ENCODE data around the gene KRT32. TPM values are rescaled to one million over a fixed set of nuclear protein-coding genes. Genes with fewer than 3 reads are reported as not detected.

Gene KRT32
- total RNA-seq, 1 donor from 2014 or later, result not detected

DNA sequence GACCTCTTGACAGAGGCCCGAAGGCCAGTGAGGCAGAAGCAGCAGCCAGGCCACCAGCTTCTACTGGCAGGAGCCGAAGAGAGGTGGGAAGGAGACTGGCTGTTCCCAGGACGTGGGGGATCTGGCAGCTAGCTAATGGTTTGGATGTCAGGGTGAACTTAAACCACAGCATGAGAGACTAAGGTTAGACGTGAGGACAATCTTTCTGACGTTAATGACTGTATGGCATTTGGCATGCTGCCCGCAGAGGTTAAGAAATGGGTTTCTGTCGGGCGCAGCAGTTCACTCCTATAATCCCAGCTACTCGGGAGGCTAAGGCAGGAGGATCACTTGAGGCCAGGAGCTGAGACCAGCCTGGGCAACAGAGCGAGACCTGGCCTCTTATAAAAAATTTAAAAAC, 44.5 kb upstream of the KRT32 start:
- TF ChIP-seq POLR2A (IDR thresholded peaks at IDR 0.05) (no peak), POLR2AphosphoS5 (IDR thresholded peaks at IDR 0.05; ENCODE audit: insufficient read depth in 1 of 2, low read depth in 1 of 2) (no peak)
- TF ChIP-seq, protein P1, sequence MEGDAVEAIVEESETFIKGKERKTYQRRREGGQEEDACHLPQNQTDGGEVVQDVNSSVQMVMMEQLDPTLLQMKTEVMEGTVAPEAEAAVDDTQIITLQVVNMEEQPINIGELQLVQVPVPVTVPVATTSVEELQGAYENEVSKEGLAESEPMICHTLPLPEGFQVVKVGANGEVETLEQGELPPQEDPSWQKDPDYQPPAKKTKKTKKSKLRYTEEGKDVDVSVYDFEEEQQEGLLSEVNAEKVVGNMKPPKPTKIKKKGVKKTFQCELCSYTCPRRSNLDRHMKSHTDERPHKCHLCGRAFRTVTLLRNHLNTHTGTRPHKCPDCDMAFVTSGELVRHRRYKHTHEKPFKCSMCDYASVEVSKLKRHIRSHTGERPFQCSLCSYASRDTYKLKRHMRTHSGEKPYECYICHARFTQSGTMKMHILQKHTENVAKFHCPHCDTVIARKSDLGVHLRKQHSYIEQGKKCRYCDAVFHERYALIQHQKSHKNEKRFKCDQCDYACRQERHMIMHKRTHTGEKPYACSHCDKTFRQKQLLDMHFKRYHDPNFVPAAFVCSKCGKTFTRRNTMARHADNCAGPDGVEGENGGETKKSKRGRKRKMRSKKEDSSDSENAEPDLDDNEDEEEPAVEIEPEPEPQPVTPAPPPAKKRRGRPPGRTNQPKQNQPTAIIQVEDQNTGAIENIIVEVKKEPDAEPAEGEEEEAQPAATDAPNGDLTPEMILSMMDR (IDR thresholded peaks at IDR 0.05), result no peak
- intact Hi-C loops (cut with DNase I), result no loop called here

DNA sequence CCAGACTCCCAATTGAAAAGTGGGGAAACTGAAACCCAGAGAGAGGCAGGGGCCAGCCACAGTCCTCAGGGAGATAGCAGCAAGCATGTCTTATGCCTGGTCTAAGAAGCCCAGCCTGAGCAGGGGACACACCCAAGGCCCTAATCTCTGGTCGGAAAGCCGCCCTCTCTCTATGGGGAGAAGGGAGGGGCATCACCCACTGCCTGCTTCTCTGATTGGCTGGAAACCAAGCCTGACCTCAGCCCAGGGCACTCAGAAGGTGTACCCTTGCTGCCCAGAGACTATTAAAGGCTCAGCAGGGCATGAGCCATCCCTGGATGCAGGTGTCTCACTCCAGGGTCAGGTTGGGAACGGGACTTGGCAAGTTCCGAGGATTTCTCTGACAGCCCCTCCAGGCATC, 43.9 kb upstream of the KRT32 start:
- H3K27ac ChIP-seq, result no peak overlapping the region
- TF ChIP-seq POLR2A (IDR thresholded peaks at IDR 0.05) (no peak), POLR2AphosphoS5 (IDR thresholded peaks at IDR 0.05; ENCODE audit: insufficient read depth in 1 of 2, low read depth in 1 of 2) (no peak)
- TF ChIP-seq, protein P1 (IDR thresholded peaks at IDR 0.05), result no peak
- peaks cover 16% of the 10 kb centered on the region for H3K4me1 ChIP-seq
- intact Hi-C loops (cut with DNase I), result no loop called here
- no peaks in the 10 kb centered on the region for H3K27me3 ChIP-seq
- no peak for DNase-seq (ENCODE audit: extremely low spot score in 2 of 2)
- H3K36me3 ChIP-seq, result no peaks in the 10 kb centered on the region
- peak overlapping the region in 1 of 2 donors; percentile 9 for H3K4me3 ChIP-seq
- no peaks in the 10 kb centered on the region for H3K9me3 ChIP-seq

More for the DNA sequence above, 44.5 kb upstream of the KRT32 start:
- Histone ChIP-seq H3K9me3 (no peaks in the 10 kb centered on the region), H3K4me3 (peak overlapping the region in 1 of 2 donors; percentile 9), H3K27ac (no peak overlapping the region), H3K27me3 (no peaks in the 10 kb centered on the region), H3K36me3 (no peaks in the 10 kb centered on the region), H3K4me1 (peaks cover 16% of the 10 kb centered on the region)
- DNase-seq (ENCODE audit: extremely low spot score in 2 of 2), result no peak

DNA sequence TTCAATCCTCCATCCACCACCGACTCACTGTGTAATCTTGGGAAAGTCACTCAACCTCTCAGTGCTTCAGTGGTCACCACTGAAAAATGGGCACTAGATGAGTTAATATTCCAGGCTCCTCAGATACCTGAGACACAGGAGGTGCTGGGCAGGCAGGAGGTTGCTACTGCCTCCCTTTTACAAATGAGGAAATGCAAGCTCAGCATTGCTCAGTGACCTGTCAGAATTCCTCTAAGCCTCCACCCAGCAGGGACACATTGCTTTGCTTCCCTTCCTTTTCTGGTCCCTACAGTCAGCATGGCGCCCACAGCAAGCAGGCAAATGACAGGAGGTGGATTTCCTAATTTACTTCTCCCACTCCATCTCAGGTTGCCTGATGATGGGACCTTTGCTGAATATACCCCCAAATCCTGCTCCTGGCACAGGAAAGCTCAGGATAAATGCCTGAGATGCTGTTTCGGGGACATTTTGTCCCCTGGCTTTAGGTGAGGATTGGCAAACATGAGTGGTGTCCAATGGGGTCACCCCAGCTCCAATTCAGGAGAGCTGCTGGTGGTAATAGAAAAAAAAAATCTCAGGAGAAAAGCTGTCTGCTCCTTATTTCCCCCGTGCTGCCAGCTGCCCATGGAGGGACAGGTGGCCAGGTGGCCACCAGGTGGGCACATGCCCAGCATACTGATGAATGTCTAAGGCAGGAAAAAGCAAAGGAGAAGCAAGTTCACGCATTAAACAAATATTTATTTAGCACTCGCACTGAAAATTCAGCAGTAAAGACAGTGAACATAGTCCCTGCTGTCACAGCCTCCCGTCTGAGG, 43.3 kb upstream of the KRT32 start:
- Histone ChIP-seq H3K27ac (no peak overlapping the region), H3K4me1 (peaks cover 16% of the 10 kb centered on the region)
- intact Hi-C loops (cut with DNase I), result no loop called here

GRCh38 chr17:41507315-41507880, 40.2 kb upstream of the KRT32 start:
- no peaks in the 10 kb centered on the region for H3K36me3 ChIP-seq
- TF ChIP-seq POLR2AphosphoS5 (IDR thresholded peaks at IDR 0.05; ENCODE audit: insufficient read depth in 1 of 2, low read depth in 1 of 2), result no peak
- TF ChIP-seq, protein P1 (IDR thresholded peaks at IDR 0.05), result no peak
- TF ChIP-seq POLR2A (IDR thresholded peaks at IDR 0.05), result no peak
- DNase-seq (ENCODE audit: extremely low spot score in 2 of 2), result no peak
- no peak overlapping the region for H3K4me3 ChIP-seq
- H3K27me3 ChIP-seq, result no peaks in the 10 kb centered on the region
- intact Hi-C loops (cut with DNase I), result no loop called here
- no peaks in the 10 kb centered on the region for H3K9me3 ChIP-seq
- H3K4me1 ChIP-seq, result peaks cover 30% of the 10 kb centered on the region
- H3K27ac ChIP-seq, result peak overlapping the region; percentile 63

More for the DNA sequence above, 43.3 kb upstream of the KRT32 start:
- Histone ChIP-seq H3K4me3 (no peak overlapping the region), H3K36me3 (no peaks in the 10 kb centered on the region), H3K27me3 (no peaks in the 10 kb centered on the region), H3K9me3 (no peaks in the 10 kb centered on the region)
- DNase-seq (ENCODE audit: extremely low spot score in 2 of 2), result no peak
- peak in 1 of 2 donors; percentile 14 for TF ChIP-seq POLR2AphosphoS5 (IDR thresholded peaks at IDR 0.05; ENCODE audit: insufficient read depth in 1 of 2, low read depth in 1 of 2)
- no peak for TF ChIP-seq POLR2A (IDR thresholded peaks at IDR 0.05)

- TF ChIP-seq POLR2AphosphoS5 (IDR thresholded peaks at IDR 0.05; ENCODE audit: insufficient read depth in 1 of 2, low read depth in 1 of 2) (no peak), POLR2A (IDR thresholded peaks at IDR 0.05) (no peak)
- TF ChIP-seq, protein P1 (IDR thresholded peaks at IDR 0.05), result no peak
- intact Hi-C loops (cut with DNase I), result no loop called here
- DNase-seq (ENCODE audit: extremely low spot score in 2 of 2), result no peak
- Histone ChIP-seq H3K36me3 (no peaks in the 10 kb centered on the region), H3K4me3 (no peak overlapping the region), H3K27me3 (no peaks in the 10 kb centered on the region), H3K27ac (peak overlapping the region; percentile 63), H3K9me3 (no peaks in the 10 kb centered on the region), H3K4me1 (peaks cover 30% of the 10 kb centered on the region)
These were observed 38.9 kb upstream of the KRT32 start for GRCh38 chr17:41505809-41506767.

Measured in vagina (tissue), 2 donors.